CD4-positive, alpha-beta T cell (primary cell): ENCODE results near the gene GLP1R. TPM values are rescaled to one million over a fixed set of nuclear protein-coding genes. Genes with fewer than 3 reads are reported as not detected.

Experiments used
- ATAC-seq: fragments of 200-7000 bp; cut with Tn5 transposase; one replicate; pipeline ENCODE4 v1.10.0; 2022; ENCODE audit warnings: mild to moderate bottlenecking; ENCODE audit not compliant: poor library complexity
- CTCF ChIA-PET: fragments of 350-600 bp; sonication (Branson Sonifier 250); formaldehyde crosslinking; loops from one replicate; lab custom pipeline; 2021; ENCODE audit warnings: antibody characterized with exemption, inconsistent platforms; lab: Charles Lee
- POLR2A ChIA-PET: fragments of 350-600 bp; sonication (Branson Sonifier 250); formaldehyde crosslinking; loops from one replicate; lab custom pipeline; 2021; ENCODE audit warnings: antibody characterized with exemption, inconsistent platforms; lab: Charles Lee
- DNase-seq, 14 experiments: peaks; one replicate each; pipeline ENCODE4 v3.0.0-alpha.2; 2013 to 2020; ENCODE audit warnings: mixed read lengths in 2 of 14
- H3K27ac ChIP-seq, 2 donors: one replicate each; pipeline versions ENCODE4 v1.5.1 to v1.7.0; 2013; ENCODE audit warnings: low read length in 2 of 2, low read depth in 1 of 2, mild to moderate bottlenecking in 1 of 2
- H3K27me3 ChIP-seq, 2 experiments: 1 replicate in 1 of 2; 2 replicates in 1 of 2; pipeline versions ENCODE4 v1.6.1 to v1.7.0; 2013; ENCODE audit warnings: low read length in 2 of 2, control low read depth in 1 of 2, mild to moderate bottlenecking in 1 of 2, moderate library complexity in 1 of 2; ENCODE audit not compliant: insufficient read depth in 2 of 2, control insufficient read depth in 1 of 2
- H3K36me3 ChIP-seq: one replicate; pipeline ENCODE4 v1.6.1; 2013; ENCODE audit warnings: low read length, control low read depth; ENCODE audit not compliant: insufficient read depth
- H3K4me1 ChIP-seq: one replicate; pipeline ENCODE4 v1.6.1; 2013; ENCODE audit warnings: low read length, control low read depth; ENCODE audit not compliant: insufficient read depth
- H3K4me3 ChIP-seq: one replicate; pipeline ENCODE4 v1.5.1; 2013; ENCODE audit warnings: mild to moderate bottlenecking, low read length, moderate library complexity
- H3K9me3 ChIP-seq, 2 experiments: 1 replicate in 1 of 2; 2 replicates in 1 of 2; pipeline versions ENCODE4 v1.6.1 to v1.7.0; 2013; ENCODE audit warnings: low read length in 2 of 2, mild to moderate bottlenecking in 2 of 2, control low read depth in 1 of 2, moderate library complexity in 1 of 2; ENCODE audit not compliant: control insufficient read depth in 1 of 2, insufficient read depth in 1 of 2
- H3K27ac Mint-ChIP-seq: one replicate; pipeline ENCODE4 v1.8.0; 2020; ENCODE audit warnings: mixed read lengths
- H3K27me3 Mint-ChIP-seq: one replicate; pipeline ENCODE4 v1.8.0; 2021; ENCODE audit warnings: mixed read lengths
- H3K36me3 Mint-ChIP-seq: one replicate; pipeline ENCODE4 v1.8.0; 2021; ENCODE audit warnings: low read depth, mixed read lengths
- H3K4me1 Mint-ChIP-seq: one replicate; pipeline ENCODE4 v1.8.0; 2021; ENCODE audit warnings: low read depth, mixed read lengths
- H3K4me3 Mint-ChIP-seq: one replicate; pipeline ENCODE4 v1.8.0; 2020; ENCODE audit warnings: mild to moderate bottlenecking, mixed read lengths
- H3K9me3 Mint-ChIP-seq: one replicate; pipeline ENCODE4 v1.8.0; 2020; ENCODE audit warnings: mixed read lengths
- intact Hi-C, 2 experiments: fragments of 100-400 bp; cut with DNase I in 1 of 2; cut with micrococcal nuclease in 1 of 2; formaldehyde crosslinking; loops; one replicate each; pipeline versions ENCODE4 v1.15.1 to v1.9.0; 2023 to 2025; cut with DNase I, micrococcal nuclease
- total RNA-seq, 174 experiments: library from RNA in 2 of 174; stranded (reverse) in 2 of 174; gene quantifications; one replicate each; pipeline ENCODE4 v1.2.3 and lab custom pipeline; 2021 to 2026
- TF ChIP-seq, protein P1 (sequence below): fragments of 200-600 bp; IDR thresholded peaks from one replicate; pipeline ENCODE4 v1.8.0; 2022; ENCODE audit warnings: antibody characterized with exemption, mild to moderate bottlenecking

The GLP1R gene
- total RNA-seq, 2 experiments from 2014 or later, result not detected

DNA sequence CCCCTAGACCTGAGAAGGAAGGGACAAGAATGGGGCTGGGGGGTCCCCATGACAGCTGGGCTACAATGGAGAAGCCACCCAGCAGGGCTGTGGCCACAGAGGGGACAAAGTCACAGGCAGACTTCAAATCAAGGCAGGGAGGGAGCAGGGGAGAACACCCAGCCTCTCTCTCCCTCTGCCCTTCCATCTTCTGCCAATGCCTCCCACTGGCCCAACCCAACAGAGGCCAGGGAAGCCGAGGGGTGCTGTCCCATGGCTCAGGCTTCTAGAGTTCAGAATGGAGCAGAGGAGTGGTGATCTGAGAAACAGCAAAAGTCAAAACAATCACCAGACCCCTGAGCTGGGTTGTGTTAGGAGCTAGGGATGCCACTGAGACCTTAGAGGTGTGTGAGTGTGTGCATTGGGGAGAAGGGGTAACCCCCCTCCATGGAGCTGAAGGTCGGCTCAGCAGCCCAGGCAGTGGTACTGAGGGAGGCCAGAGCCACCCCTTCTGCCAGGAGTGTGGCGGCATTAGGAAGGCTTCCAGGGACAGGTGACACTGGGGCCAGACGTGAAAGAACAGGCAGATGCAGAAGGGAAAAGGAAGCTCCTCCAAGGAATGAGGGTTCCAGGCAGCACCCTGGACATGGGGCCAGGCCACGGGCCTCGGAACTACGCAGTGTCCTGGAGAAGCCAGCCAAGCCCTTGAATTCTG lies 12.0 kb downstream of the GLP1R start:
- no peaks in the 10 kb centered on the region for H3K27me3 ChIP-seq
- DNase-seq (no peak), ATAC-seq (no peak)
- H3K4me1 ChIP-seq, result no peaks in the 10 kb centered on the region
- H3K27ac ChIP-seq, result no peak overlapping the region
- no peaks in the 10 kb centered on the region for H3K36me3 ChIP-seq
- peaks cover 13% of the 10 kb centered on the region for H3K27me3 Mint-ChIP-seq
- TF ChIP-seq, protein P1, sequence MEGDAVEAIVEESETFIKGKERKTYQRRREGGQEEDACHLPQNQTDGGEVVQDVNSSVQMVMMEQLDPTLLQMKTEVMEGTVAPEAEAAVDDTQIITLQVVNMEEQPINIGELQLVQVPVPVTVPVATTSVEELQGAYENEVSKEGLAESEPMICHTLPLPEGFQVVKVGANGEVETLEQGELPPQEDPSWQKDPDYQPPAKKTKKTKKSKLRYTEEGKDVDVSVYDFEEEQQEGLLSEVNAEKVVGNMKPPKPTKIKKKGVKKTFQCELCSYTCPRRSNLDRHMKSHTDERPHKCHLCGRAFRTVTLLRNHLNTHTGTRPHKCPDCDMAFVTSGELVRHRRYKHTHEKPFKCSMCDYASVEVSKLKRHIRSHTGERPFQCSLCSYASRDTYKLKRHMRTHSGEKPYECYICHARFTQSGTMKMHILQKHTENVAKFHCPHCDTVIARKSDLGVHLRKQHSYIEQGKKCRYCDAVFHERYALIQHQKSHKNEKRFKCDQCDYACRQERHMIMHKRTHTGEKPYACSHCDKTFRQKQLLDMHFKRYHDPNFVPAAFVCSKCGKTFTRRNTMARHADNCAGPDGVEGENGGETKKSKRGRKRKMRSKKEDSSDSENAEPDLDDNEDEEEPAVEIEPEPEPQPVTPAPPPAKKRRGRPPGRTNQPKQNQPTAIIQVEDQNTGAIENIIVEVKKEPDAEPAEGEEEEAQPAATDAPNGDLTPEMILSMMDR, result no peak
- H3K4me1 Mint-ChIP-seq, result no peaks in the 10 kb centered on the region
- intact Hi-C loops, result no loop called here
- CTCF ChIA-PET, result no interaction called here
- no peak overlapping the region for H3K4me3 Mint-ChIP-seq
- POLR2A ChIA-PET, result no interaction called here
- no peaks in the 10 kb centered on the region for H3K9me3 ChIP-seq
- no peak overlapping the region for H3K27ac Mint-ChIP-seq
- no peak overlapping the region for H3K4me3 ChIP-seq
- no peaks in the 10 kb centered on the region for H3K36me3 Mint-ChIP-seq
- H3K9me3 Mint-ChIP-seq, result no peaks in the 10 kb centered on the region

DNA sequence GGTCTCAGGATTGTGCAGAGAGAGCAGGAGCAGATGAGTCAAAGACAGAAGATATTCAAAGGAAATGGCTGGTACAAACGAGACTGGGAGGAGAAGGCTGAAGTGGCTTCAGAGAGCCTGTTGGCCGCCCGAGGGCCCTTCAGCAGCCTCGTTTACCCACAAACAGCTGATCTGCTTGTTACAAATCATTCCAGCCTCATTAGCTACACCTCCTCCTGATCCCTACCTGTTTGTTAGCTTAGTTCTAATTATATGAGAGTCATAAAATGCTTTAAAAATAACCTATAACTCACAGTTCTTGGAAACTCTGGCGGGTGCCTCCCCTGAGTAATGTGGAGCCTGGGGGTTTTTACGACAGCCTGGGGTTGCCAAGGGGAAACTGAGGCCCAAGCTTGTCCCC lies 12.6 kb downstream of the GLP1R start:
- CTCF ChIA-PET, result no interaction called here
- H3K27me3 ChIP-seq, result no peaks in the 10 kb centered on the region
- no peaks in the 10 kb centered on the region for H3K36me3 ChIP-seq
- no peak overlapping the region for H3K27ac ChIP-seq
- no peaks in the 10 kb centered on the region for H3K4me1 Mint-ChIP-seq
- ATAC-seq (no peak), DNase-seq (no peak)
- no peaks in the 10 kb centered on the region for H3K4me1 ChIP-seq
- peaks cover 13% of the 10 kb centered on the region for H3K27me3 Mint-ChIP-seq
- H3K4me3 ChIP-seq, result no peak overlapping the region
- H3K27ac Mint-ChIP-seq, result no peak overlapping the region
- no peaks in the 10 kb centered on the region for H3K9me3 Mint-ChIP-seq
- TF ChIP-seq, protein P1, result no peak
- no peak overlapping the region for H3K4me3 Mint-ChIP-seq
- H3K9me3 ChIP-seq, result no peaks in the 10 kb centered on the region
- POLR2A ChIA-PET, result no interaction called here
- H3K36me3 Mint-ChIP-seq, result no peaks in the 10 kb centered on the region
- intact Hi-C loops, result no loop called here

DNA sequence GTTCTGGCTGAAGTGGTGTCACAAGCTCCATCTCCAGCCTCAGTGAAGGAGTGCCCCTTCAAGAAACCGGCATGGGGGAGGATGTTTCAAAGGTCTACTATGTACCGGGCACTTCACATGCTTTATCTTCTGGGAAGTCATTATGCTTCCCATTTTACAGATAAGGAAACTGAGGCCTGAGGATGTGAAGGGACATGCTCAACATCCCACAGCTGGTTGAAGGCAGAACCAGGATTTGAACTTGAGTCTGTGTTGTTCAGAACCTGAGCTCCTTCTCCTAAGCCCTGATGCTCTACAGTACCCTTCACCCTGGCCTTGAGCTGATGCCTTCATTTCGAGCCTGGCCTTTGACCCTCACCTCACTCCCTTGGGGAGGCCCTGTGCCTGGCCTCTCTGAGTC lies 13.0 kb downstream of the GLP1R start:
- Histone ChIP-seq H3K4me3 (no peak overlapping the region), H3K9me3 (no peaks in the 10 kb centered on the region), H3K4me1 (no peaks in the 10 kb centered on the region), H3K27ac (no peak overlapping the region), H3K36me3 (no peaks in the 10 kb centered on the region), H3K27me3 (no peaks in the 10 kb centered on the region)
- Mint-ChIP-seq H3K9me3 (no peaks in the 10 kb centered on the region), H3K27ac (no peak overlapping the region), H3K27me3 (peaks cover 13% of the 10 kb centered on the region), H3K4me1 (no peaks in the 10 kb centered on the region), H3K36me3 (no peaks in the 10 kb centered on the region), H3K4me3 (no peak overlapping the region)
- intact Hi-C loops, result no loop called here
- POLR2A ChIA-PET, result no interaction called here
- CTCF ChIA-PET, result no interaction called here
- TF ChIP-seq, protein P1, result no peak
- no peak for DNase-seq
- no peak for ATAC-seq
